GM10266 (cell line): ENCODE measurements around the gene DNAJC5.

Source experiments
- DNase-seq: peaks from one replicate; pipeline ENCODE4 v3.0.0; 2012; ENCODE audit errors: extremely low spot score
- CTCF ChIP-seq: IDR thresholded peaks from 2 replicates; pipeline ENCODE4 v1.5.1; 2012; ENCODE audit warnings: mild to moderate bottlenecking, low read depth; ENCODE audit not compliant: control insufficient read depth, insufficient read depth; ENCODE audit errors: missing control alignments

DNAJC5 gene

DNA sequence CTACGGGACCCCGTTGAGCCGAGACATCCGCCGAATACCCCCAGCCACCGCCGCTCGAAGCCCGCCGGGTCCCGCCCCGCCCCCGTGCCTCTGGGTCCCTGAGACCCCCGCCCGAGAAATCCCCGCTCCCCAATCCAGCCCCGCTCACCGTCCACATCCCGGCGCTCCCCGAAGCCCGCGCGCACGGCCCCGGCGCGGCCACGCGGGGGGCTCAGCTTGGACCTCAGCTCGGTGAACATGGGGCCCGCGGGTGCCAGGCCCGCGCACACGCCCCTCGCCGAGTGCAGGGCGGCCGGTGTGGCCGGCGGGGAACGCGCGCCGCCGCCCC lies 84.3 kb downstream of the DNAJC5 start:
- DNase-seq: no peak
- TF ChIP-seq CTCF: no peak

DNA sequence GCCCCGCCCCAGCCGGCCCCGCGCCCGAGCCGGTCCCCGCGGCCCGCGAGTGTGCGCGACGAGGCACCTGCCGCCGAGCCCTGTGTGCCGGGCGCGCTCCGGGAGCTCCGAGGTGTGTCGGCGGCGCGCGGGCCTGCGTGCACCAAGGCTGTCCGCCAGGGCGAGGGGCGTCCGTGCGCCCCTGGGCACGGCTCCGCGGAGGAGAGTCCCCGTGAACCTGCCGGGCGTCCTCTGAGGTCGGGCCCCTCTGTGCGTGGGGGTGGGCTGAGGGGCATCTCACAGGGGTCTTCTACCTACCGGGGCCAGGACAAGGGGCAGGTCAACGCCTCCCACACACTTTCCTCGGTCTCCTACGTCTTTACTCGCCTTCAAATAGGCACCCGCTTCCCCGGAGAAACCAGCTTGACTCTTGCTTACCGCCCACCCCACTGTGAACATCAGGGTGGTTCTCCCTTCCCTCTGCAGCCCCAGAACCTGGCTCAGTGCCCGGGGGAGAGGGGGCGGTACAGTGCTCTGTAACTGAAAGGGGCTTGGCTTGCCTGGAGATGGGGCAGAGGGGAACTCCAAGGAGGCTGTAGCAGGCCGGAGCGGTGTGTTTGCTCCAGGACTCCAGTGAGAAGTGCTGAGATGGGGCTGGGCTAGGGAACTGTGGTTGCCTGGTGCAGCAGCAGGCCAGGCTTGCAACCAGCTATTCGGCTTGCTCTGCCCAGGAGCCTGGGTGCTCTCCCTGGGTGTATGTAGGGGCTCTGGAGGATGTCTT lies 84.8 kb downstream of the DNAJC5 start, which contains the start of gene SAMD10:
Gene SAMD10, minus strand, starts transcription at position 86 of the 760 bp plus-strand sequence. CDS start 175 bp downstream, outside the sequence.
- DNase-seq: peak; percentile 94
- TF ChIP-seq CTCF: no peak

- DNase-seq: peak; percentile 70
- no peak for TF ChIP-seq CTCF
These were observed 85.4 kb downstream of the DNAJC5 start for GRCh38 chr20:63980317-63980805.

DNA sequence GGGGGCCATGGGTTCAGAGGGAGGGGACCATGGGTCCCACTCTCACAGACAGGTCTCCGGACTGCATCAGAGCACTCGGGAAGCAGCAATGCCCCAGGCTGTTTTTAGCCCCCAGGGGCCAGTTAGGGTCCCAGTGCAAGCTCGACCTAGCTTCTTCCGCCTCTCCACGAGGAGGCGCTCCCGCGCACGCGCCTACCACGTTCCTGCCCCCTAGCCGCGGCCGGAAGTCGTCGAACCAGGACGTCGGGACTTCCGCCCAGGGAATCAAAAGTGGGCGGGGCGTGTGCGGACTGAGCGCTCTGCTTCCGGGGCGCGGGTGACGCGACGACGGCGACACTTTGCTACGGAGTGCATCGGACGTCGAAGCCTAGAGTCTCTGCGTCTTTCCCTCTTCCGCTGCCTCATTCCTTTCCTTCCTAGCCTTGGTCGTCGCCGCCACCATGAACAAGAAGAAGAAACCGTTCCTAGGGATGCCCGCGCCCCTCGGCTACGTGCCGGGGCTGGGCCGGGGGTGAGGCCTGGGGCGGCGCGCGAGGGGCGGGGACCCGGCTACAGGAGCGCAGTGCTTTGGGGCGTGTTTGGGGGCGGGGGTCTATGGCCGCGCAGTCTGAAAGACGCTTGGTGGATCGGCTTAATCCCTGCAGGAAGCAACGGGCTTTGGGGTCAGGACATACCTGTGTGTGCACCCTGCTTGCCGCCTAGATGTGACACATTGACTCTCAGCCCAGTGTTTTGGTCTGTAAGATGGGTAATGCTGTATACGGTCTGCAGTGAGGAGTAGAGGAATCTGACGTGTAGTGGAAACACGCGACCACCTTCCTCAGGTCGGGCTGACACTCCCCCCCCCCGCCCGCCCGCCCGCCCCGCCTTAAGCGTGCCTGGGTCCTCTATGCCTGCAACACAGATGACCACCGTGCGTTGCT lies 86.1 kb downstream of the DNAJC5 start, which contains the start of gene PRPF6:
Gene PRPF6, plus strand, starts transcription at position 327 of the 923 bp plus-strand sequence. Its CDS starts 114 bp downstream, at position 441.
- TF ChIP-seq CTCF: peak; percentile 91
- DNase-seq: peak; percentile 99

GRCh38 chr20:63982937-63983336 lies 88.0 kb downstream of the DNAJC5 start:
- peak; percentile 6 for DNase-seq
- no peak for TF ChIP-seq CTCF
